Right atrium auricular region (tissue), 2 donors: ENCODE results near the gene MYBBP1A. TPM values are rescaled to one million over a fixed set of nuclear protein-coding genes. Genes with fewer than 3 reads are reported as not detected.

Source experiments
- DNase-seq: peaks from one replicate; pipeline ENCODE4 v3.0.0-alpha.2; 2019; ENCODE audit warnings: low spot score
- H3K27ac ChIP-seq, 2 donors: fragments of 200-600 bp; sonication (generic); 1 replicate in 1 of 2; 2 replicates in 1 of 2; pipeline ENCODE4 v1.5.1; 2016 to 2019
- H3K27me3 ChIP-seq, 2 donors: fragments of 200-600 bp; sonication (generic); one replicate each; pipeline versions ENCODE4 v1.5.1 to v1.6.0; 2017 to 2019
- H3K36me3 ChIP-seq: fragments of 200-600 bp; sonication (generic); one replicate; pipeline ENCODE4 v1.5.1; 2016
- H3K4me1 ChIP-seq, 2 donors: fragments of 200-600 bp; sonication (generic); one replicate each; pipeline versions ENCODE4 v1.5.1 to v1.6.0; 2017 to 2019
- H3K4me3 ChIP-seq, 2 donors: fragments of 200-600 bp; sonication (generic); 1 replicate in 1 of 2; 2 replicates in 1 of 2; pipeline ENCODE4 v1.5.1; 2017 to 2019; ENCODE audit warnings: mild to moderate bottlenecking in 1 of 2, moderate library complexity in 1 of 2
- H3K9me3 ChIP-seq, 2 donors: fragments of 200-600 bp; sonication (generic); one replicate each; pipeline ENCODE4 v1.5.1; 2019
- total RNA-seq, 2 donors: library from RNA; depleted of rRNA; stranded (reverse); fragments of >200 nt; gene quantifications; one replicate each; pipeline ENCODE4 v1.1.0, GENCODE V29; 2016
- TF ChIP-seq, protein P1 (sequence below), 2 donors: fragments of 200-600 bp; sonication (generic); IDR thresholded peaks; one replicate each; pipeline ENCODE4 v1.5.1; 2019; ENCODE audit warnings: antibody characterized with exemption in 2 of 2

The MYBBP1A gene
- total RNA-seq, 2 donors from 2014 or later = 19.6 to 25.8 TPM

DNA sequence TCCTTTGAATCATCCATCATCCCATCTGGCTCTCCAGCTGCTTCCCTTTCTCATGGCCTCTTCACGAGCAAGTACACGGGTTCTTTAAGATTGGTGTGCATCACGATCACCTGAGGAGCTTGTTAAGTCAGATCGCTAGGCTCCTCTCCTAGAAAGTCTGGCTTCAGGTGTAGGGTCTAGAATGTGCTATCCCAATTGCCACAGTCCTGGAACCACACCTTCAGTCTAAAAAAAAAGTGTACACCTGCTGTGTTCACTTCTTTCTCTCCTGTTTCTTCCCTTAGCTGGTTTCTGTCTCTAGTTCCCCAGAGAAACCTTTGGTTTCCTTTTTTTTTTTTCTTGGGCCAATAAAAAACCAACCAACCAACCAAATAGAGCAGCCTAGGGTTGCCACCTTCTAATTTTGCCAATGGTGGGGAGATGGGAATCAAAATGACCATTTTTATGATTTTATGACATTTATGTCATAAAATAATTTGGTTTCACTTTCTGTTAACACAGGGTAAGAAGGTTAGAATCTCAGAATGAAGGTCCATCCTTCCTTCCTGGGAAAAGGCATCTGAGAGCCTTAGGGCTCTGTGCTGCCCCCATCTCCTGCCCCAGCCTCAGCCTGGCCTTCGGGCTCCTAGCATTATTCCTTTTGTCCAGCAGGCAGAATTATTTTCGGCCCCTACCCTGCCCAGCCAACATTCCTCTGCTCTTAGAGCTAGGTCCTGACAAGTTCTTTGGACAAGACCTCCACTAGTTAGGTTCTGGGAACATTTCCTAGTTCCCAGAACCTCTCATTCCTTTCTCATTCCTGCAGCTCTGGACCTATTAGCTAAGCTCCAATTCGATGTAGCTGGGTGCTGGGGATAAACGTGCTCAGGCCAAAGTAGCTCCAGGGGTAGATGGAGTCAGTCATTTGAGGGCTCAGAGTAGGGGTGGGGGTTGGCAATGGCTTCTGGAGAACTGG is 7.1 kb upstream of the MYBBP1A start:
- H3K27ac ChIP-seq = peak overlapping the region in 1 of 2 donors; percentile 22
- H3K27me3 ChIP-seq = no peaks in the 10 kb centered on the region
- no peaks in the 10 kb centered on the region for H3K9me3 ChIP-seq
- no peaks in the 10 kb centered on the region for H3K4me1 ChIP-seq
- no peak overlapping the region for H3K4me3 ChIP-seq
- TF ChIP-seq, protein P1, sequence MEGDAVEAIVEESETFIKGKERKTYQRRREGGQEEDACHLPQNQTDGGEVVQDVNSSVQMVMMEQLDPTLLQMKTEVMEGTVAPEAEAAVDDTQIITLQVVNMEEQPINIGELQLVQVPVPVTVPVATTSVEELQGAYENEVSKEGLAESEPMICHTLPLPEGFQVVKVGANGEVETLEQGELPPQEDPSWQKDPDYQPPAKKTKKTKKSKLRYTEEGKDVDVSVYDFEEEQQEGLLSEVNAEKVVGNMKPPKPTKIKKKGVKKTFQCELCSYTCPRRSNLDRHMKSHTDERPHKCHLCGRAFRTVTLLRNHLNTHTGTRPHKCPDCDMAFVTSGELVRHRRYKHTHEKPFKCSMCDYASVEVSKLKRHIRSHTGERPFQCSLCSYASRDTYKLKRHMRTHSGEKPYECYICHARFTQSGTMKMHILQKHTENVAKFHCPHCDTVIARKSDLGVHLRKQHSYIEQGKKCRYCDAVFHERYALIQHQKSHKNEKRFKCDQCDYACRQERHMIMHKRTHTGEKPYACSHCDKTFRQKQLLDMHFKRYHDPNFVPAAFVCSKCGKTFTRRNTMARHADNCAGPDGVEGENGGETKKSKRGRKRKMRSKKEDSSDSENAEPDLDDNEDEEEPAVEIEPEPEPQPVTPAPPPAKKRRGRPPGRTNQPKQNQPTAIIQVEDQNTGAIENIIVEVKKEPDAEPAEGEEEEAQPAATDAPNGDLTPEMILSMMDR (IDR thresholded peaks at IDR 0.05) = no peak
- DNase-seq = no peak
- H3K36me3 ChIP-seq = no peaks in the 10 kb centered on the region

DNA sequence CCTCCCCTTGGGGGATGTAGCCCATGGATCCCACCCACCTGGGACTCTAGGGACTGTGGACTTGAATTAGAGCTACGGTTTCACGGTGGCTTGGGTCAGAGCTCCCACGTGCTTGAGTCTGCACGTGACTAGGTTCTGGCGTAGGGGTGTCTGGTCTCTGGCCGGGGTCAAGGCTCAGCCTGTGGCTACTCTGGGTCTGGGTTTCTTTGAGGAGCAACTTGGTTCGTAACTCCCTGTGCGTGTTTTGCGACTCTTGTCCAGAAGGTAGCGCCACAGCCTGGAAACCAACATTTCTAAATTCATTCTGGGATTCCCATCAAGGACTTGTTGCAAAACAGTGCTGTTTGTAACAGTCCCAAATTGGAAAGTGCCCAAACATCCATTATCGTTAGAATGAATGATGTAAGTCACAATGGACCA is 5.7 kb upstream of the MYBBP1A start:
- no peak for DNase-seq
- Histone ChIP-seq H3K4me3 (no peak overlapping the region), H3K9me3 (no peaks in the 10 kb centered on the region), H3K4me1 (peaks cover 0 to 5% of the 10 kb centered on the region in 2 donors), H3K27ac (no peak overlapping the region), H3K27me3 (no peaks in the 10 kb centered on the region), H3K36me3 (no peaks in the 10 kb centered on the region)
- TF ChIP-seq, protein P1 (IDR thresholded peaks at IDR 0.05) = no peak

DNA sequence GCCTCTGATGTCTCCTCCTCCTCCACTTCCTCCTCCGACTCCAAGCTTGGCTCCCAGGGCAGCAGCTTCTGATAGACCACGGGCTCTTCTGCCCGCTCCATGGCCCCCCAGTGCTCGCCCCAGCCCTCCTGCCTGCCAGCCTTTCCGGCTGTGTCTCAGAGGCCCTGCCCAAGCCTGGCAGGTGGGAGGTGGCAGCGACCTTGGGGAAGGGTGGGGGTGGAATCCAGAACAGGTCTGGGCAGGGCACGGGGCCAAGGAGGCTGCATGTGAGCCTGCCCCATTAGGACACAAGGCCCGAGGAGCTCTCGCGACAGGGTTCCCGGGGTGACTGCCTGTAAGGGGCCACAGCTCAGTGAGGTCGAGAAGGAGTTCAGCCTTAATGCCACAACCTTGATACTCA is 5.2 kb upstream of the MYBBP1A start, which contains the start of gene GGT6:
TSS of gene GGT6 (minus strand) at position 157 of the 400 bp plus-strand sequence. CDS start at position 101, 56 bp downstream.
- Histone ChIP-seq H3K27ac (no peak within 1 kb of the TSS), H3K9me3 (no peaks in the 10 kb centered on the region), H3K27me3 (no peaks in the 10 kb centered on the region), H3K4me1 (peaks cover 0 to 8% of the 10 kb centered on the region in 2 donors), H3K4me3 (no peak within 1 kb of the TSS), H3K36me3 (no peaks in the 10 kb centered on the region)
- DNase-seq = no peak
- TF ChIP-seq, protein P1 (IDR thresholded peaks at IDR 0.05) = no peak

DNA sequence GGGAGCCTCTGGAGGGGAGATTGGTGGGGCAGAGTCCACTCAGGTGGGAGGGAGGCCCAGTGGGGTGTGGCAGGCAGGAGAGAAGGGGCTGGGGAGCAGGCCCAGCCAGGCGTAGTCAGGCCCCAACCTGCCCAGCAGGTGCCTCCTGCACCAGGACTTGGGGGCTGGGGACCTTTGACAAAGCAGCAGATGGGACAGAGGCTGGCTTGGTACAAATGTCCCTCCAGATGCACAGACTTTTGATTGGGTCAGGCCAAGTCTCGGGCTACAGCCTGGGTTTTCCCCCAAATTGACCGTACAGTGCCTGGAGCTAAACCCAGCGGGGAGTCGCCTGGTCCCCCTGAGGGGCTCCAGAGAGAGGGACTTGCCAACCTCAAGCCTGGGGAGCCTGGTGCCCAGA is 4.8 kb upstream of the MYBBP1A start:
- TF ChIP-seq, protein P1 (IDR thresholded peaks at IDR 0.05) = no peak
- Histone ChIP-seq H3K4me3 (no peak overlapping the region), H3K4me1 (peaks cover 0 to 8% of the 10 kb centered on the region in 2 donors), H3K27me3 (no peaks in the 10 kb centered on the region), H3K36me3 (no peaks in the 10 kb centered on the region), H3K27ac (no peak overlapping the region), H3K9me3 (no peaks in the 10 kb centered on the region)
- DNase-seq = no peak

DNA sequence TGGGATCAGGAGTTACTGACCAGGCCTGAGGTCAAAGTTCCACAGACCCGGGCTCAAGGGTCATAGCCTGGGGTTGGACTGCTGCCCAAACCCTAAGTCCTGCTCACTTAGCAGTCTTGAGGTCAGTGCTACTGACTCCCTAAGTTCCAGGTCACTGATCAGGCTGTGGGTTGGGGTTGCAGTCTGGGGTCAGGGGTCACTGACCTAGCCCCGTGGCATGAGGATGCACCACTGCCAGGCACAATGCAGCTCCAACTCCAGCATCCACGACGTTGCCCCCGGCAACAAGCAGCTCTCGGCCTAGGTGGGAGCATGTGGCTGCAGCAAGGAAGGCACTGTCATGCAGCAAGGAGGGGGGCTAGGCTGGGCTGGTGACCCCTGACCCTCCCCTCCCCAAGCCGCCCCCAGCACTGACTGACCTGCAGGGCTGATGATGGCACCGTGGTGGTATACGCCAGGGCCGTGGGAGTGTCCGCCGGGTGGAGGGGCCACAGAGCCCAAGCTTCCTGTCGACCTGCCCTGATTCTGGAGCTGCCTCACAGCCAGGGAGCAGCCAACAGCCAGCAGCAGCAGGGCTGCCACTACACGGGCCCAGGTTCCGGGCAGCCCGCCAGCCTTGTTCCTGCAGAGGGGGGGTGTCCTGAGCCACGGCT is 4.1 kb upstream of the MYBBP1A start:
- Histone ChIP-seq H3K27ac (no peak overlapping the region), H3K27me3 (no peaks in the 10 kb centered on the region), H3K4me1 (peaks cover 0 to 15% of the 10 kb centered on the region in 2 donors), H3K9me3 (no peaks in the 10 kb centered on the region), H3K36me3 (no peaks in the 10 kb centered on the region), H3K4me3 (no peak overlapping the region)
- no peak for DNase-seq
- TF ChIP-seq, protein P1 (IDR thresholded peaks at IDR 0.05) = no peak
